ENCODE results near the gene DENND4B.
A peak's percentile ranks its signal among the peaks of the same experiment; 100 is the strongest.

The DENND4B gene

DNA sequence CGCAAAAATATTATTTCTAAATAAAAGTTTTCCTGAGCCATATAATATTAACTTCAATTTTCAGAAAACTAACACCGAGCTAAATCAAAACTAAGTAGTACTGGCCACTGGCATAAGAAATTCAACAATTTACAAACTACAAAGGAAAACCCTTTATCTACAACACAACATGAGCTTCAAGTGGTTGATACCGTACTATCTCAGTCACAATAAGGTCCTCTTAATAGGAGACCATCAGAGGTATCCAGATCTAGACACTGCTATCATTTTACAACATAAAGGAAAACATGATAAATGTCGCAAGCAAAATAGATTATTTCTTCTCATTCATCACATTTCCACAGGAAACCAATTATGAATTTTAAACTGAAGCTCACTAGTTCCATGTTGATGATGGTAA lies 63.3 kb downstream of the DENND4B start:
- no peak overlapping the region for H3K4me3 ChIP-seq (replicated peaks in 1 of 2; ENCODE audit: low read depth in 2 of 2, low read length in 2 of 2)
- no peak for DNase-seq (ENCODE audit: low read depth in 2 of 2)
- TF ChIP-seq, protein P1, sequence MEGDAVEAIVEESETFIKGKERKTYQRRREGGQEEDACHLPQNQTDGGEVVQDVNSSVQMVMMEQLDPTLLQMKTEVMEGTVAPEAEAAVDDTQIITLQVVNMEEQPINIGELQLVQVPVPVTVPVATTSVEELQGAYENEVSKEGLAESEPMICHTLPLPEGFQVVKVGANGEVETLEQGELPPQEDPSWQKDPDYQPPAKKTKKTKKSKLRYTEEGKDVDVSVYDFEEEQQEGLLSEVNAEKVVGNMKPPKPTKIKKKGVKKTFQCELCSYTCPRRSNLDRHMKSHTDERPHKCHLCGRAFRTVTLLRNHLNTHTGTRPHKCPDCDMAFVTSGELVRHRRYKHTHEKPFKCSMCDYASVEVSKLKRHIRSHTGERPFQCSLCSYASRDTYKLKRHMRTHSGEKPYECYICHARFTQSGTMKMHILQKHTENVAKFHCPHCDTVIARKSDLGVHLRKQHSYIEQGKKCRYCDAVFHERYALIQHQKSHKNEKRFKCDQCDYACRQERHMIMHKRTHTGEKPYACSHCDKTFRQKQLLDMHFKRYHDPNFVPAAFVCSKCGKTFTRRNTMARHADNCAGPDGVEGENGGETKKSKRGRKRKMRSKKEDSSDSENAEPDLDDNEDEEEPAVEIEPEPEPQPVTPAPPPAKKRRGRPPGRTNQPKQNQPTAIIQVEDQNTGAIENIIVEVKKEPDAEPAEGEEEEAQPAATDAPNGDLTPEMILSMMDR (IDR thresholded peaks at IDR 0.05; ENCODE audit: low read depth, low read length) = no peak

DNA sequence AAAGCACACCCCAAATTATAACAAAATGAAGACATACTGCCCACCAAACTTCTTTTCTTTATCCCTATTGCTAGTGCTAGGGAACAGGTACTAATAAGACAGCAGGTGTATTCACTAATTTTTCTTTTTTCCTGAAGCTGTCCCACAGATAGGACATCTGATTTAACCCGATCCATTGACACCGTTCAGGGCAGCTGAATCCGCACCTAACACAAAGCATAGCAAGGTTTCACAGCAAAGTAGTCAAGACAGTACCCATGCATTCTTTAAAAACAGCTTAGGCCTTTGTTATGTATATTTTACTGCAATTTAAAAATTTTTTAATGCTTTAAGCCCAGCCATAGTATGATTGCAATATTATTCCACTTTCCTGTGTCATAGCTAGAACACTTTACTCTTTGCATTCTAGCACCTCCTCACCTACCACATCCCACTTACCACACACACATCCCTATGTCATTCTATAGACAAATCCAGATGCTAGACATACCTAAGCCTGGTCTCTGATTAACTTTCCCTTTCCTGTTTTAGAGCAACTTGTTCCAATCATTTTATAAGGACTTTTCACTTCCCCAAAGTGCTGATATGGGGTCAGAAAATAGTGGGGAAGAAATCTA lies 64.1 kb downstream of the DENND4B start:
- H3K4me3 ChIP-seq (replicated peaks in 1 of 2; ENCODE audit: low read depth in 2 of 2, low read length in 2 of 2) = no peak overlapping the region
- TF ChIP-seq, protein P1 (IDR thresholded peaks at IDR 0.05; ENCODE audit: low read depth, low read length) = no peak

GRCh38 chr1:153881751-153882150 lies 64.8 kb downstream of the DENND4B start:
- TF ChIP-seq, protein P1 (IDR thresholded peaks at IDR 0.05; ENCODE audit: low read depth, low read length) = no peak
- H3K4me3 ChIP-seq (replicated peaks in 1 of 2; ENCODE audit: low read depth in 2 of 2, low read length in 2 of 2) = peak overlapping the region in 1 of 2 donors; percentile 24
- peak; percentile 48 to 49 for DNase-seq (ENCODE audit: low read depth in 2 of 2)

More for the DNA sequence above, 64.1 kb downstream of the DENND4B start:
- no peak for DNase-seq (ENCODE audit: low read depth in 2 of 2)

GRCh38 chr1:153880962-153881361 lies 65.6 kb downstream of the DENND4B start:
- peak overlapping the region in 1 of 2 donors; percentile 24 for H3K4me3 ChIP-seq (replicated peaks in 1 of 2; ENCODE audit: low read depth in 2 of 2, low read length in 2 of 2)
- TF ChIP-seq, protein P1 (IDR thresholded peaks at IDR 0.05; ENCODE audit: low read depth, low read length) = no peak
- DNase-seq (ENCODE audit: low read depth in 2 of 2) = peak; percentile 95

DNA sequence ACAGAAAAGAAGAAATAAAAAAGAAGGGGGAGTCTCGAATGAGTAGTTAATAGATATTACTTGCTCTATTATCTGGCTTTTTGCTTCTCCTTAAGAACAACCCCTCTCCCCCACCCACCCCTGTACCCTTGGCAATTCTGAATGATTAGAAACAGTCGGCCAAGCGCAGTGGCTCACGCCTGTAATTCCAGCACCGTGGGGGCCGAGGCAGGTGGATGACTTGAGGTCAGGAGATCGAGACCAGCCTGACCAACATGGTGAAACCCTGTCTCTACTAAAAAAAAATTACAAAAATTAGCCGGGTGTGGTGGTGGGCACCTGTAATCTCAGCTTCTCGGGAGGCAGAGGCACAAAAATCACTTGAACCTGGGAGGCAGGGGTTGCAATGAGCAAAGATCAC lies 66.5 kb downstream of the DENND4B start:
- TF ChIP-seq, protein P1 (IDR thresholded peaks at IDR 0.05; ENCODE audit: low read depth, low read length) = no peak
- DNase-seq (ENCODE audit: low read depth in 2 of 2) = no peak
- no peak overlapping the region for H3K4me3 ChIP-seq (replicated peaks in 1 of 2; ENCODE audit: low read depth in 2 of 2, low read length in 2 of 2)
